Renal pelvis (tissue), 3 donors: ENCODE results near the gene HMGXB4. TPM values are rescaled to one million over a fixed set of nuclear protein-coding genes. Genes with fewer than 3 reads are reported as not detected.

Experiments used
- polyA plus RNA-seq, 3 donors: library from polyadenylated mRNA; unstranded; fragments of 120-200 nt; gene quantifications; one replicate each; pipeline ENCODE4 v1.2.1, GENCODE V29; 2013; ENCODE audit not compliant: insufficient read length in 3 of 3

The HMGXB4 gene
- polyA plus RNA-seq, 3 donors, result 24.9 to 30.7 (median 28.5) TPM

Other genes starting within 250 kb of the HMGXB4 start
- under 1 TPM; 0.28 to 0.37 (median 0.30) TPM for gene ISX, start 191.3 kb upstream of the HMGXB4 start, polyA plus RNA-seq
- gene TOM1, start 42.4 kb downstream of the HMGXB4 start, polyA plus RNA-seq, result 10 to 100 TPM; 39.9 to 44.9 (median 43.6) TPM
- gene HMOX1, start 123.6 kb downstream of the HMGXB4 start, polyA plus RNA-seq, result 10 to 100 TPM; 38.1 to 53.3 (median 52.8) TPM
- 10 to 100 TPM; 66.3 to 91.3 (median 82.8) TPM for gene MCM5, start 142.6 kb downstream of the HMGXB4 start, polyA plus RNA-seq